SIG-M5 (cell line): ENCODE results near the gene DDX24.

Experiments used
- DNase-seq: peaks from one replicate; lab custom pipeline; 2025; lab: John Stamatoyannopoulos, UW

DDX24 gene

DNA sequence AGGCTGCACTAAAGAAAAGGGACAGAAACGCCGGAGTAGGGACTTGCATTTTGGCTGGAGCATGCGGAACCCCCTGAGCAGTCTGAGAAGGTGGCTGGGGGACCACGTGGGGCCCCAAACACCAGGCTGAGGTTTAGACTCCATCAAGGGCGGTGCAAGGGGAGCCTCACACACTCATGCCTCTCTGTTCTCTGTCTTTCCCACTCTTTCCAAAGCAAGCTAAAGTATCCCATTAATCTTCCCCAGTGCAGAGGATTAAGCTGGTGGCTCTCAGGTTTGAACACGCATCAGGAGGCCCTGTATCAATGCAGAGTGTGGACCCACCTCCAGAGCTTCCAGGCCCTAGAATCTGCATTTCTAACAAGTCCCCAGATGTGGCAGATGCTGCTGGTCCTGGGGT is 70.4 kb downstream of the DDX24 start:
- no peak for DNase-seq

DNA sequence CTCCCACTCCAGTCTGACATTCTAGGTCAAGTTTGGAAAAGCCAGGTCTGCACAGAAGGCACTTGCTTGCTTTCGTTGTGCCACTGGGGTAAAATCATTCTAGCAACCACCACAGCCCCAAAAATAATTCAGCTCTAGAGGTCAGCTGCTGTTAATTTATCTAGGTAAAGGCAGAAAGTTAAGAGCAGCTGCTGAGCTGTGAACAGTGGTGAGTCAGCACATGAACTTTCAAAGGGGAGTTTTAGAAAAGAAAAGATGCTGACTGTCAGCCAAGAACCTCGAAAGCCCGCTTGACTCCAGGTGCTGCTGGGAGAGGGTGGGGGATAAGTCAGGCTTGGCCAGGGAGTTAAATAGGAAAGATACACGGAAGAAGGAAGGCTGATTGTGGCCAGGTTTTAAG is 71.2 kb downstream of the DDX24 start:
- DNase-seq, result no peak

GRCh38 chr14:94008234-94008633 is 72.8 kb downstream of the DDX24 start:
- no peak for DNase-seq

DNA sequence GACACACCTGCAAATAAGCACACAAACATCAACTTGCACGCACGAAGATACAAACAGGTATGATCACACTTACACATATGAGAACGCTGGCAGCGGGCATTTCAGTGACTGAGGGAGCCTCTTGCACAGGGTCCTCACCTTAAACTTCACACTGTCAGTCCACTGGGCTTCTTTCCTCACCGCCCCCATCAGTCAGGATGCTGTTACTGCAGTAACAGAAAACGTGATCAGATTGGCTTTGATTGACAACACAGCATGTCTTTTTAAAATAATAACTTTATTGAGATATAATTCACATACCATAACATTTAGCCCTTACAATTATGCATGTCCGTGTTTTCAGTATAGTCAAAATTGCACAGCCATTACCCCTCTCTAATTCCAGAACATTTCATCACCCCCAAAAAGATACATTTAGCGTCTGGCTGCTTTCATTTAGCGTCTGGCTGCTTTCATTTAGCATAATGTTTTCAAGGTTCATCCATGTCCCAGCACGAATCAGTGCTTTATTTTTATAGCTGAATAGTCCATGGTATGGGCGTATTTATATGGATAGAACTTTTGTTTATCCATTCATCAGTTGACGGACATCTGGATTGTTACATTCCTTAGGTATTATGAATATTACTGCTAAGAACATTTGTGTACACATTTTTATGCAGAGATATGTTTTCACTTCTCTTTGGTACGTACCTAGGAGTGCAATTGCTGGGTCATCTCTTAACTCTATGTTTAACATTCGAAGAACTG is 75.5 kb downstream of the DDX24 start:
- no peak for DNase-seq

GRCh38 chr14:94004015-94004414 is 77.0 kb downstream of the DDX24 start:
- DNase-seq, result no peak

GRCh38 chr14:94003397-94003796 is 77.6 kb downstream of the DDX24 start:
- no peak for DNase-seq

DNA sequence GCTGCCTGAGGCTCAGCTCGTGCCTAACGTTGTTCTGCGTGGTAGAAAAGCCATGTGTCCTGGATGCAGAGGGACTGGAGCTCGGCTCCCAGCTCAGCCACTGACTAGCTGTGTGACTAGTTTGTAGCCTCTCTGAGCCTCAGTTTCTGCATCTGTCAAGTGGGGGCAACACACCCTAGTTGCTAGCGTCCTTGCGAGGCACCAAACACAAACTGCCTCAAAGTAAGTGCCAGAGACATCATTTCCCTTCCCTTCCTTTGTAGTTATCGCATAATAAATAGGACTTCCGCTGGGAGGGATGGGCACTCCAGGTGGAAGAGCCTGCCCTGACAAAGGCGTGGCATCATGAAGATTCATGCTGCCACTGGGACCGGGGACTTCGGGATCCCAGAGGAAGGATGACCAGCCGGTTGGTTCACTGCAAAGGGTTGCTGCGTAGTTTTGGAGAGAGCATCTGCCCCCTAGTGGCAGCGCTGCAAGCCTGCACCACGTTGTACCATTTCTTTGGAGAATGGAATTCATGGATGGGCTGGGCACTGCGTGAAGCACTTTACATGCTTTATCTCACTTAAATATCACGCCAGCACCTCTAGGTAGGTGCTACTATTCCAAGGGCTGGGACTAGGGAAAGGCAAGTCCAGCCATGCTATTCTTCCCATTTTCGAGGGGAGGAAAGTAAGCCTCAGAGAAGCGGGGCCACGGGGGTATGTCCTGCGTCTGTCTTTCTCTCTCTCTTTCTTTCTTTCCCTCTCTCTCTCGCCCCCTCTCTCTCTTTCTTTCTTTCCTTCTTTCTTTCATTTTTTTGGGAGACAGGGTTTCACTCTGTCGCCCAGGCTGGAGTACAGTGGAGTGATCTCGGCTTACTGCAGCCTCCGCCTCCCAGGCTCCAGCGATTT is 79.3 kb downstream of the DDX24 start:
- no peak for DNase-seq

GRCh38 chr14:94001016-94001415 is 80.0 kb downstream of the DDX24 start:
- DNase-seq, result no peak

DNA sequence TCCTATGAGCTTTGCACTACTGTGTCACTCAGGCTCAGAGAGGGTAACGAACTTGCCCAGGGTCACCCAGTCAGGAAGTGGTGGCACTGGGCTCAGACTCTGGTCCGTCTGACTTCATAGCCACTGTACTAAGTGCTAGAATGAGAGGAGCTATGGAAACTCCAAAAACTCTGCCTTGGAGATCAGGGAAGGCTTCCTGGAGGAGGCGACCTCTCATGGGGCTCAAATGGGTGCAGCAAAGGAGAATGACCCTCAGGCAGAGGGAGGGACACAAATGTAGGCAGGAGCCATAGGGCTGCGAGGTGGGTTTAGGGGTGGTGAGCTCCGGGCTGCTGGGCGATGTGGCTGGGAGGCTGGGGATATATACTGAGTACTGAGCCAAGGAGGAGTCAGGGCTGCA is 80.7 kb downstream of the DDX24 start:
- no peak for DNase-seq

DNA sequence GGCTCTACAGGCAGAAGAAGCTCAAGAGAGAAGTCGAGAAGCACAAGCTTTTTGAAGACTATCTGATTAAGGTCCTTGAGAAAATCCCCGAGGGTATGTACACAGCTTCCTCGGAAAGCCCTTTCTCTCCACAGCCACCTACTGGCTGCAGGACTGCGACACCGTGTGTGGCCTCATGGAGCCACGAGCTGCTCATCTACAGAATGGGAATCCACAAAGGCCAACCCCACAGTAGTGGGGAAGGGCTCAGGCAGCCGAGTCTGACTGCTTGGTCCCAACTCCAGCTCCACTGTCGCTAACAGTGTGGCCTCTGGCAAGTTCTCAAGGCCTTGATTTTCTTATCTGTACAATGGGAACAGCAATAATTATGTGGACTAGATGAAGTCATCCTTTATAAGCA is 81.4 kb downstream of the DDX24 start:
- no peak for DNase-seq

DNA sequence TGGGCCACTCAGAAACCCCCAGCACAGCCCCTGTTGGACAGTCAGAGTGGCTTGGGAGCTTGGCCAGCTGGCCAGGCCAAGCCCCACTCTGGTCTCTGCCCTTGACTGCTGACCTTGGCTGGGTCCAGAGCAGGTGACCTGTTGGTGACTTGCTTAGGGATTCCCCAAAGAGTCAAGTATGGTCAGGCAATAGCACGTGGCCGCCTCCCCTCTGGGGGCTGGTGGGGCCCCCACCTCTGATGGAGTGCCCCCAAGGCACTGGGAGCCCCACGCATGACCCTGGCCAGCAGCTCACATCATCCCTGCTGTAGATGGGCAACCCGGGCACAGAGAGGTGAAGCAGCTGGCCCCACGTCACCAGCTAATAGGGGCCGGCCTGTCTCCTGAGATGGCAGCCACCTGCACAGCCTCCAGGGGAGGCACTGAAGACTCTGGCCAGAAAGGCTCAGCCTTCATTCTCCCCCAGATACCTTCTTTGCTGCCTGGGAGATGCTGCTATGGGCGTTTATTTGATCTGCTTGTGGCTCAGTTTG is 82.1 kb downstream of the DDX24 start:
- DNase-seq, result no peak
